ENCODE data around the gene SKP2.

GRCh38 chr5:36108758-36109460 lies 43.0 kb upstream of the SKP2 start:
- TF ChIP-seq CTCF (IDR thresholded peaks at IDR 0.05; ENCODE audit: low read depth, low read length, missing input control) (no peak), SP1 (IDR thresholded peaks at IDR 0.05) (no peak), FOXA1 (IDR thresholded peaks at IDR 0.05) (no peak), TAF1 (conservative IDR thresholded peaks at IDR 0.05) (no peak), ZBTB33 (IDR thresholded peaks at IDR 0.05) (no peak), MAX (IDR thresholded peaks at IDR 0.05) (no peak), ATF3 (IDR thresholded peaks at IDR 0.05) (no peak)
